Testis (tissue), 3 donors: ENCODE measurements around the gene STARD6. TPM values are rescaled to one million over a fixed set of nuclear protein-coding genes. Genes with fewer than 3 reads are reported as not detected.
"Not testable (repeated sequence)": the region's sequence is repeated elsewhere in the genome, so short reads cannot be mapped to it uniquely, and the experiment has no call there.

Experiments
- DNase-seq: peaks from one replicate; pipeline ENCODE4 v3.0.0-alpha.2; 2019
- H3K27ac ChIP-seq, 2 donors: fragments of 200-600 bp; sonication (generic); one replicate each; pipeline ENCODE4 v1.5.1; 2019
- H3K27me3 ChIP-seq: fragments of 200-600 bp; sonication (generic); one replicate; pipeline ENCODE4 v1.5.1; 2019
- H3K36me3 ChIP-seq: fragments of 200-600 bp; sonication (generic); one replicate; pipeline ENCODE4 v1.5.1; 2017; ENCODE audit warnings: low read depth; ENCODE audit errors: missing control alignments
- H3K4me1 ChIP-seq: fragments of 200-600 bp; sonication (generic); one replicate; pipeline ENCODE4 v1.5.1; 2019
- H3K4me3 ChIP-seq, 2 donors: fragments of 200-600 bp; sonication (generic); one replicate each; pipeline ENCODE4 v1.5.1; 2017 to 2019
- H3K9me3 ChIP-seq: fragments of 200-600 bp; sonication (generic); one replicate; pipeline ENCODE4 v1.5.1; 2017
- CTCF ChIP-seq, 3 experiments: fragments of 450-650 bp in 2 of 3; fragments of 200-600 bp in 1 of 3; sonication (generic) in 1 of 3; IDR thresholded peaks; one replicate each; pipeline ENCODE4 v1.5.1; 2016 to 2019; ENCODE audit warnings: antibody characterized with exemption in 3 of 3, mild to moderate bottlenecking in 2 of 3, moderate library complexity in 1 of 3
- POLR2A ChIP-seq: fragments of 450-650 bp; IDR thresholded peaks from one replicate; pipeline ENCODE4 v1.6.1; 2017; ENCODE audit warnings: antibody characterized with exemption, mild to moderate bottlenecking, moderate library complexity
- WGBS, 2 donors: methylation state at CpG; one replicate each; pipeline ENCODE4 v1.1.5; 2018; 5-methylcytosine and 5-hydroxymethylcytosine counted together
- intact Hi-C: fragments of 100-400 bp; cut with DNase I; formaldehyde crosslinking; loops from one replicate; pipeline ENCODE4 v1.15.1; 2023; ENCODE audit warnings: low total_unique reads
- polyA plus RNA-seq: library from polyadenylated mRNA; stranded (reverse); fragments of 350-450 nt; fragmentation: Illumina TruSeq; extraction: RNeasy Lipid Tissue Mini Kit (QIAGEN cat#74804); gene quantifications from one replicate; pipeline ENCODE4 v1.2.3, GENCODE V29; 2014; ENCODE audit warnings: low read depth, low replicate concordance; ENCODE audit not compliant: insufficient read depth
- total RNA-seq, 2 donors: library from RNA; depleted of rRNA; stranded (reverse); fragments of >200 nt; gene quantifications; one replicate each; pipeline ENCODE4 v1.2.3, GENCODE V29; 2016

Gene STARD6
- total and polyA plus RNA-seq, 3 donors from 2014 or later = 4.4 to 42.6 (median 5.7) TPM

GRCh38 chr18:54387631-54388030 lies 30.0 kb upstream of the STARD6 start:
- no peaks in the 10 kb centered on the region for H3K9me3 ChIP-seq
- H3K4me3 ChIP-seq = no peak overlapping the region
- intact Hi-C loops = no loop called here
- no peaks in the 10 kb centered on the region for H3K4me1 ChIP-seq
- no peaks in the 10 kb centered on the region for H3K27me3 ChIP-seq
- no peaks in the 10 kb centered on the region for H3K36me3 ChIP-seq
- 84 to 95% methylated on average over 3 of the region's 3 CpGs for WGBS, 2 donors
- TF ChIP-seq CTCF (IDR thresholded peaks at IDR 0.05) (no peak), POLR2A (no peak)
- H3K27ac ChIP-seq = no peak overlapping the region
- no peak for DNase-seq

GRCh38 chr18:54386800-54387495 lies 29.3 kb upstream of the STARD6 start:
- WGBS, 2 donors = 92 to 94% methylated on average over 18 to 23 of the region's 23 CpGs
- H3K9me3 ChIP-seq, H3K4me1 ChIP-seq, H3K27me3 ChIP-seq, H3K36me3 ChIP-seq, DNase-seq, H3K4me3 ChIP-seq, H3K27ac ChIP-seq, intact Hi-C loops: not testable (repeated sequence)

- 79 to 88% methylated on average over 4 of the region's 4 CpGs for WGBS, 2 donors
- Histone ChIP-seq H3K4me1 (no peaks in the 10 kb centered on the region), H3K27ac (no peak overlapping the region), H3K27me3 (no peaks in the 10 kb centered on the region), H3K9me3 (no peaks in the 10 kb centered on the region), H3K4me3 (no peak overlapping the region), H3K36me3 (no peaks in the 10 kb centered on the region)
- DNase-seq = no peak
- no peak for TF ChIP-seq POLR2A
- TF ChIP-seq CTCF (IDR thresholded peaks at IDR 0.05) = no peak
- intact Hi-C loops = no loop called here
Measured at GRCh38 chr18:54386043-54386442, 28.4 kb upstream of the STARD6 start.

- H3K27ac ChIP-seq = no peak overlapping the region
- TF ChIP-seq CTCF (IDR thresholded peaks at IDR 0.05) (no peak), POLR2A (no peak)
- intact Hi-C loops = no loop called here
Measured at GRCh38 chr18:54382733-54383252, 25.1 kb upstream of the STARD6 start.

GRCh38 chr18:54382076-54382475 lies 24.4 kb upstream of the STARD6 start:
- H3K36me3 ChIP-seq = no peaks in the 10 kb centered on the region
- H3K4me1 ChIP-seq = no peaks in the 10 kb centered on the region
- no peak overlapping the region for H3K4me3 ChIP-seq
- no peaks in the 10 kb centered on the region for H3K27me3 ChIP-seq
- intact Hi-C loops = no loop called here
- 83 to 86% methylated on average over 3 of the region's 3 CpGs for WGBS, 2 donors
- H3K9me3 ChIP-seq = no peaks in the 10 kb centered on the region
- TF ChIP-seq CTCF (IDR thresholded peaks at IDR 0.05) (no peak), POLR2A (no peak)
- H3K27ac ChIP-seq = no peak overlapping the region
- no peak for DNase-seq

More at GRCh38 chr18:54382733-54383252, 25.1 kb upstream of the STARD6 start:
- no peak overlapping the region for H3K4me3 ChIP-seq
- no peaks in the 10 kb centered on the region for H3K27me3 ChIP-seq
- no peaks in the 10 kb centered on the region for H3K9me3 ChIP-seq
- no peaks in the 10 kb centered on the region for H3K36me3 ChIP-seq
- no peak for DNase-seq
- 84 to 87% methylated on average over 8 of the region's 8 CpGs for WGBS, 2 donors
- H3K4me1 ChIP-seq = no peaks in the 10 kb centered on the region
